HepG2 (cell line): ENCODE measurements around the gene PRR36. TPM values are rescaled to one million over a fixed set of nuclear protein-coding genes. Genes with fewer than 3 reads are reported as not detected.

ENCODE experiments used
- DMAP1 ChIP-seq: IDR thresholded peaks from 2 replicates; pipeline ENCODE4 v1.6.1; 2016
- DNMT1 ChIP-seq: sonication (generic); formaldehyde crosslinking; IDR thresholded peaks from 2 replicates; pipeline ENCODE4 v1.5.1; 2020; ENCODE audit warnings: mild to moderate bottlenecking, missing genetic modification reagents
- HDAC2 ChIP-seq: sonication (generic); formaldehyde crosslinking; IDR thresholded peaks from 2 replicates; pipeline ENCODE4 v1.4.0; 2020; ENCODE audit warnings: missing genetic modification reagents
- HOXA3 ChIP-seq: sonication (generic); formaldehyde crosslinking; IDR thresholded peaks from 2 replicates; pipeline ENCODE4 v1.5.0; 2020; ENCODE audit warnings: missing genetic modification reagents
- IRX3 ChIP-seq: sonication (generic); formaldehyde crosslinking; IDR thresholded peaks from 2 replicates; pipeline ENCODE4 v1.8.1; 2023; ENCODE audit warnings: mild to moderate bottlenecking, low read depth, missing genetic modification reagents, borderline replicate concordance
- KAT7 ChIP-seq: IDR thresholded peaks from 2 replicates; pipeline ENCODE4 v1.6.1; 2018; ENCODE audit warnings: borderline replicate concordance, missing compliant biosample characterization
- KDM1A ChIP-seq: IDR thresholded peaks from 2 replicates; pipeline ENCODE4 v1.6.1; 2016; ENCODE audit warnings: missing compliant biosample characterization
- PRMT3 ChIP-seq: sonication (generic); formaldehyde crosslinking; IDR thresholded peaks from 2 replicates; pipeline ENCODE4 v1.8.1; 2022; ENCODE audit warnings: low read depth, mild to moderate bottlenecking, moderate library complexity, missing genetic modification reagents, borderline replicate concordance
- TGIF2 ChIP-seq: IDR thresholded peaks from 2 replicates; pipeline ENCODE4 v1.6.1; 2016; ENCODE audit warnings: control low read depth, missing compliant biosample characterization
- ZNF264 ChIP-seq: sonication (generic); formaldehyde crosslinking; IDR thresholded peaks from 2 replicates; pipeline ENCODE4 v1.4.0; 2020; ENCODE audit warnings: missing genetic modification reagents
- ZNF274 ChIP-seq: sonication (generic); formaldehyde crosslinking; IDR thresholded peaks from 2 replicates; pipeline ENCODE4 v1.5.1; 2020; ENCODE audit warnings: mild to moderate bottlenecking, missing genetic modification reagents
- ZNF460 ChIP-seq: sonication (generic); formaldehyde crosslinking; IDR thresholded peaks from 2 replicates; pipeline ENCODE4 v1.5.1; 2020; ENCODE audit warnings: missing genetic modification reagents, mild to moderate bottlenecking, borderline replicate concordance
- ZNF501 ChIP-seq: sonication (generic); formaldehyde crosslinking; IDR thresholded peaks from 2 replicates; pipeline ENCODE4 v1.5.1; 2020; ENCODE audit warnings: mild to moderate bottlenecking, moderate library complexity, missing genetic modification reagents
- polyA plus RNA-seq, 8 experiments: library from polyadenylated mRNA; depleted of rRNA in 3 of 8; stranded (reverse) in 7 of 8; unstranded in 1 of 8; fragments of >200 nt; fragmentation: Illumina TruSeq in 4 of 8; extraction: Trizol in 4 of 8; gene quantifications; 2 replicates each; pipeline versions ENCODE4 v1.2.1 to v1.2.3, GENCODE V29; 2011 to 2016; ENCODE audit warnings: low read depth in 4 of 8, missing spikeins in 1 of 8, mixed read lengths in 1 of 8; ENCODE audit not compliant: insufficient read depth in 1 of 8
- total RNA-seq, 5 experiments: library from RNA; depleted of rRNA; stranded (reverse); fragments of >200 nt; fragmentation: Illumina TruSeq; extraction: Trizol; gene quantifications; 2 replicates each; pipeline ENCODE4 v1.2.3, GENCODE V29; 2016; ENCODE audit warnings: low read depth in 1 of 5
- TF ChIP-seq, protein P1 (sequence below): sonication (generic); formaldehyde crosslinking; IDR thresholded peaks from 2 replicates; pipeline ENCODE4 v1.4.0; 2020; ENCODE audit warnings: mild to moderate bottlenecking, missing genetic modification reagents
- TF ChIP-seq, protein P2 (sequence below): sonication (generic); formaldehyde crosslinking; IDR thresholded peaks from 2 replicates; pipeline ENCODE4 v1.4.0; 2020; ENCODE audit warnings: missing genetic modification reagents
- TF ChIP-seq, protein P3 (sequence below): sonication (generic); formaldehyde crosslinking; IDR thresholded peaks from 2 replicates; pipeline ENCODE4 v1.5.0; 2020; ENCODE audit warnings: missing genetic modification reagents
- TF ChIP-seq, protein P4 (sequence below): IDR thresholded peaks from 2 replicates; pipeline ENCODE4 v1.6.1; 2016; ENCODE audit warnings: low read depth, borderline replicate concordance
- TF ChIP-seq, protein P5 (sequence below): sonication (generic); formaldehyde crosslinking; IDR thresholded peaks from 2 replicates; pipeline ENCODE4 v1.4.0; 2020; ENCODE audit warnings: mild to moderate bottlenecking, low read depth, missing genetic modification reagents
- TF ChIP-seq, protein P6 (sequence below): IDR thresholded peaks from 2 replicates; pipeline ENCODE4 v1.4.0; 2020; ENCODE audit warnings: mild to moderate bottlenecking, missing genetic modification reagents

The PRR36 gene
- total and polyA plus RNA-seq, 2 of the 13 experiments (the other 11 are each of a cell fraction or from before 2014, with no cell fraction given) = 0.07 to 0.17 TPM

DNA sequence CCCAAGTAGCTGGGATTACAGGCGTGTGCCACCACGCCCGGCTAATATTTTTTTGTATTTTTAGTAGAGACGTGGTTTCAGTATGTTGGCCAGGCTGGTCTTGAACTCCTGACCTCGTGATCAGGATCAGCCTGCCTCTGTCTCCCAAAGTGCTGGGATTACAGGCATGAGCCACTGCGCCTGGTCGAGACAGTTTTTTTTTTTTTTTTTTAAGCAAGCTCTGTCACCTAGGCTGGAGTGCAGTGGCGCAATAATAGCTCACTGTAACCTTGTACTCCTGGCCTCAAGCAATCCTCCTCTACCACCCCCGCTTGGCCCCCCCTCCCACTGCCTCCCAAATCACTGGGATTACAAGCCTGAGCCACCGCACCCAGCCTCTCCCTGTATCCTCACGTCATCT, 23.1 kb upstream of the PRR36 start (continued):
- TF ChIP-seq, protein P1, sequence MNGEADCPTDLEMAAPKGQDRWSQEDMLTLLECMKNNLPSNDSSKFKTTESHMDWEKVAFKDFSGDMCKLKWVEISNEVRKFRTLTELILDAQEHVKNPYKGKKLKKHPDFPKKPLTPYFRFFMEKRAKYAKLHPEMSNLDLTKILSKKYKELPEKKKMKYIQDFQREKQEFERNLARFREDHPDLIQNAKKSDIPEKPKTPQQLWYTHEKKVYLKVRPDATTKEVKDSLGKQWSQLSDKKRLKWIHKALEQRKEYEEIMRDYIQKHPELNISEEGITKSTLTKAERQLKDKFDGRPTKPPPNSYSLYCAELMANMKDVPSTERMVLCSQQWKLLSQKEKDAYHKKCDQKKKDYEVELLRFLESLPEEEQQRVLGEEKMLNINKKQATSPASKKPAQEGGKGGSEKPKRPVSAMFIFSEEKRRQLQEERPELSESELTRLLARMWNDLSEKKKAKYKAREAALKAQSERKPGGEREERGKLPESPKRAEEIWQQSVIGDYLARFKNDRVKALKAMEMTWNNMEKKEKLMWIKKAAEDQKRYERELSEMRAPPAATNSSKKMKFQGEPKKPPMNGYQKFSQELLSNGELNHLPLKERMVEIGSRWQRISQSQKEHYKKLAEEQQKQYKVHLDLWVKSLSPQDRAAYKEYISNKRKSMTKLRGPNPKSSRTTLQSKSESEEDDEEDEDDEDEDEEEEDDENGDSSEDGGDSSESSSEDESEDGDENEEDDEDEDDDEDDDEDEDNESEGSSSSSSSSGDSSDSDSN (CRISPR knock-in tag) = 0 out of 2 replicates have a peak, but pooled peaks have one; percentile 43
- TF ChIP-seq HOXA3 (peak; percentile 76), HDAC2 (CRISPR knock-in tag) (peak; percentile 52; the same call in 1 of the 2 replicates), DMAP1 (CRISPR knock-in tag) (no peak; the same call in 1 of the 2 replicates), ZNF264 (CRISPR knock-in tag) (peak; percentile 63; the same call in 1 of the 2 replicates), DNMT1 (CRISPR knock-in tag) (0 out of 2 replicates have a peak, but pooled peaks have one; percentile 57), KAT7 (CRISPR knock-in tag) (0 out of 2 replicates have a peak, but pooled peaks have one; percentile 43), IRX3 (CRISPR knock-in tag) (no peak), KDM1A (CRISPR knock-in tag) (no peak), PRMT3 (CRISPR knock-in tag) (no peak), ZNF460 (CRISPR knock-in tag) (peak; percentile 82; the same call in 1 of the 2 replicates), TGIF2 (CRISPR knock-in tag) (0 out of 2 replicates have a peak, but pooled peaks have one; percentile 46), ZNF501 (peak; percentile 53; the same call in 1 of the 2 replicates), ZNF274 (no peak)
- TF ChIP-seq, protein P2, sequence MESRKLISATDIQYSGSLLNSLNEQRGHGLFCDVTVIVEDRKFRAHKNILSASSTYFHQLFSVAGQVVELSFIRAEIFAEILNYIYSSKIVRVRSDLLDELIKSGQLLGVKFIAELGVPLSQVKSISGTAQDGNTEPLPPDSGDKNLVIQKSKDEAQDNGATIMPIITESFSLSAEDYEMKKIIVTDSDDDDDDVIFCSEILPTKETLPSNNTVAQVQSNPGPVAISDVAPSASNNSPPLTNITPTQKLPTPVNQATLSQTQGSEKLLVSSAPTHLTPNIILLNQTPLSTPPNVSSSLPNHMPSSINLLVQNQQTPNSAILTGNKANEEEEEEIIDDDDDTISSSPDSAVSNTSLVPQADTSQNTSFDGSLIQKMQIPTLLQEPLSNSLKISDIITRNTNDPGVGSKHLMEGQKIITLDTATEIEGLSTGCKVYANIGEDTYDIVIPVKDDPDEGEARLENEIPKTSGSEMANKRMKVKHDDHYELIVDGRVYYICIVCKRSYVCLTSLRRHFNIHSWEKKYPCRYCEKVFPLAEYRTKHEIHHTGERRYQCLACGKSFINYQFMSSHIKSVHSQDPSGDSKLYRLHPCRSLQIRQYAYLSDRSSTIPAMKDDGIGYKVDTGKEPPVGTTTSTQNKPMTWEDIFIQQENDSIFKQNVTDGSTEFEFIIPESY = 0 out of 2 replicates have a peak, but pooled peaks have one; percentile 29
- TF ChIP-seq, protein P3, sequence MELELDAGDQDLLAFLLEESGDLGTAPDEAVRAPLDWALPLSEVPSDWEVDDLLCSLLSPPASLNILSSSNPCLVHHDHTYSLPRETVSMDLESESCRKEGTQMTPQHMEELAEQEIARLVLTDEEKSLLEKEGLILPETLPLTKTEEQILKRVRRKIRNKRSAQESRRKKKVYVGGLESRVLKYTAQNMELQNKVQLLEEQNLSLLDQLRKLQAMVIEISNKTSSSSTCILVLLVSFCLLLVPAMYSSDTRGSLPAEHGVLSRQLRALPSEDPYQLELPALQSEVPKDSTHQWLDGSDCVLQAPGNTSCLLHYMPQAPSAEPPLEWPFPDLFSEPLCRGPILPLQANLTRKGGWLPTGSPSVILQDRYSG (CRISPR knock-in tag) = no peak
- TF ChIP-seq, protein P4, sequence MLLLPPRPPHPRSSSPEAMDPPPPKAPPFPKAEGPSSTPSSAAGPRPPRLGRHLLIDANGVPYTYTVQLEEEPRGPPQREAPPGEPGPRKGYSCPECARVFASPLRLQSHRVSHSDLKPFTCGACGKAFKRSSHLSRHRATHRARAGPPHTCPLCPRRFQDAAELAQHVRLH (CRISPR knock-in tag) = peak; percentile 52; the same call in 1 of the 2 replicates
- TF ChIP-seq, protein P5, sequence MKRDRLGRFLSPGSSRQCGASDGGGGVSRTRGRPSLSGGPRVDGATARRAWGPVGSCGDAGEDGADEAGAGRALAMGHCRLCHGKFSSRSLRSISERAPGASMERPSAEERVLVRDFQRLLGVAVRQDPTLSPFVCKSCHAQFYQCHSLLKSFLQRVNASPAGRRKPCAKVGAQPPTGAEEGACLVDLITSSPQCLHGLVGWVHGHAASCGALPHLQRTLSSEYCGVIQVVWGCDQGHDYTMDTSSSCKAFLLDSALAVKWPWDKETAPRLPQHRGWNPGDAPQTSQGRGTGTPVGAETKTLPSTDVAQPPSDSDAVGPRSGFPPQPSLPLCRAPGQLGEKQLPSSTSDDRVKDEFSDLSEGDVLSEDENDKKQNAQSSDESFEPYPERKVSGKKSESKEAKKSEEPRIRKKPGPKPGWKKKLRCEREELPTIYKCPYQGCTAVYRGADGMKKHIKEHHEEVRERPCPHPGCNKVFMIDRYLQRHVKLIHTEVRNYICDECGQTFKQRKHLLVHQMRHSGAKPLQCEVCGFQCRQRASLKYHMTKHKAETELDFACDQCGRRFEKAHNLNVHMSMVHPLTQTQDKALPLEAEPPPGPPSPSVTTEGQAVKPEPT (CRISPR knock-in tag) = no peak
- TF ChIP-seq, protein P6, sequence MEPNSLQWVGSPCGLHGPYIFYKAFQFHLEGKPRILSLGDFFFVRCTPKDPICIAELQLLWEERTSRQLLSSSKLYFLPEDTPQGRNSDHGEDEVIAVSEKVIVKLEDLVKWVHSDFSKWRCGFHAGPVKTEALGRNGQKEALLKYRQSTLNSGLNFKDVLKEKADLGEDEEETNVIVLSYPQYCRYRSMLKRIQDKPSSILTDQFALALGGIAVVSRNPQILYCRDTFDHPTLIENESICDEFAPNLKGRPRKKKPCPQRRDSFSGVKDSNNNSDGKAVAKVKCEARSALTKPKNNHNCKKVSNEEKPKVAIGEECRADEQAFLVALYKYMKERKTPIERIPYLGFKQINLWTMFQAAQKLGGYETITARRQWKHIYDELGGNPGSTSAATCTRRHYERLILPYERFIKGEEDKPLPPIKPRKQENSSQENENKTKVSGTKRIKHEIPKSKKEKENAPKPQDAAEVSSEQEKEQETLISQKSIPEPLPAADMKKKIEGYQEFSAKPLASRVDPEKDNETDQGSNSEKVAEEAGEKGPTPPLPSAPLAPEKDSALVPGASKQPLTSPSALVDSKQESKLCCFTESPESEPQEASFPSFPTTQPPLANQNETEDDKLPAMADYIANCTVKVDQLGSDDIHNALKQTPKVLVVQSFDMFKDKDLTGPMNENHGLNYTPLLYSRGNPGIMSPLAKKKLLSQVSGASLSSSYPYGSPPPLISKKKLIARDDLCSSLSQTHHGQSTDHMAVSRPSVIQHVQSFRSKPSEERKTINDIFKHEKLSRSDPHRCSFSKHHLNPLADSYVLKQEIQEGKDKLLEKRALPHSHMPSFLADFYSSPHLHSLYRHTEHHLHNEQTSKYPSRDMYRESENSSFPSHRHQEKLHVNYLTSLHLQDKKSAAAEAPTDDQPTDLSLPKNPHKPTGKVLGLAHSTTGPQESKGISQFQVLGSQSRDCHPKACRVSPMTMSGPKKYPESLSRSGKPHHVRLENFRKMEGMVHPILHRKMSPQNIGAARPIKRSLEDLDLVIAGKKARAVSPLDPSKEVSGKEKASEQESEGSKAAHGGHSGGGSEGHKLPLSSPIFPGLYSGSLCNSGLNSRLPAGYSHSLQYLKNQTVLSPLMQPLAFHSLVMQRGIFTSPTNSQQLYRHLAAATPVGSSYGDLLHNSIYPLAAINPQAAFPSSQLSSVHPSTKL (CRISPR knock-in tag) = peak; percentile 64
